Smooth muscle cell (in vitro differentiated cells): ENCODE results near the gene CFTR. TPM values are rescaled to one million over a fixed set of nuclear protein-coding genes. Genes with fewer than 3 reads are reported as not detected.

Experiments
- DNase-seq: peaks from one replicate; lab custom pipeline; 2025; ENCODE audit not compliant: unreplicated experiment; lab: John Stamatoyannopoulos, UW
- H2AFZ ChIP-seq: fragments of 200-600 bp; sonication (generic); 2 replicates; pipeline ENCODE4 v1.6.0; 2016; ENCODE audit warnings: antibody characterized with exemption, low read depth, mild to moderate bottlenecking
- H3F3A ChIP-seq: fragments of 200-600 bp; sonication (generic); 2 replicates; pipeline ENCODE4 v1.6.0; 2017; ENCODE audit warnings: antibody characterized with exemption, low read depth
- H3K27ac ChIP-seq: fragments of 200-600 bp; sonication (generic); 2 replicates; pipeline ENCODE4 v1.5.1; 2016; ENCODE audit warnings: low read depth, mild to moderate bottlenecking
- H3K27me3 ChIP-seq: fragments of 200-600 bp; sonication (generic); 2 replicates; pipeline ENCODE4 v1.6.1; 2016; ENCODE audit warnings: low read depth, mild to moderate bottlenecking
- H3K36me3 ChIP-seq: fragments of 200-600 bp; sonication (generic); 2 replicates; pipeline ENCODE4 v1.5.1; 2016; ENCODE audit warnings: low read depth
- H3K4me1 ChIP-seq: fragments of 200-600 bp; sonication (generic); 2 replicates; pipeline ENCODE4 v1.5.1; 2016; ENCODE audit warnings: low read depth
- H3K4me2 ChIP-seq: fragments of 200-600 bp; sonication (generic); 2 replicates; pipeline ENCODE4 v1.6.0; 2016; ENCODE audit warnings: mild to moderate bottlenecking
- H3K4me3 ChIP-seq: fragments of 200-600 bp; sonication (generic); 2 replicates; pipeline ENCODE4 v1.5.1; 2016; ENCODE audit warnings: mild to moderate bottlenecking
- H3K79me2 ChIP-seq: fragments of 200-600 bp; sonication (generic); 2 replicates; pipeline ENCODE4 v1.6.0; 2016; ENCODE audit warnings: low read depth, mild to moderate bottlenecking
- H3K9ac ChIP-seq: fragments of 200-600 bp; sonication (generic); 2 replicates; pipeline ENCODE4 v1.6.0; 2016; ENCODE audit warnings: low read depth
- H3K9me3 ChIP-seq: fragments of 200-600 bp; sonication (generic); replicated peaks from 2 replicates; pipeline ENCODE4 v1.5.1; 2016; ENCODE audit warnings: low read depth
- H4K20me1 ChIP-seq: fragments of 200-600 bp; sonication (generic); 2 replicates; pipeline ENCODE4 v1.6.0; 2016; ENCODE audit warnings: low read depth
- WGBS: methylation state at CpG from one replicate; pipeline ENCODE4 v1.1.7; 2016; ENCODE audit warnings: low lambda C conversion rate; 5-methylcytosine and 5-hydroxymethylcytosine counted together
- polyA plus RNA-seq: library from polyadenylated mRNA; unstranded; fragments of >200 nt; fragmentation: Nextera tagmentation; extraction: Ambion mirVana; gene quantifications from 2 replicates; pipeline ENCODE4 v1.2.1, GENCODE V29; 2016
- total RNA-seq: library from RNA; depleted of rRNA; stranded (reverse); fragments of >200 nt; gene quantifications from 2 replicates; pipeline ENCODE4 v1.2.3, GENCODE V29; 2014
- TF ChIP-seq, protein P1 (sequence below): fragments of 200-600 bp; sonication (generic); IDR thresholded peaks from 2 replicates; pipeline ENCODE4 v1.5.1; 2017; ENCODE audit warnings: borderline replicate concordance, mild to moderate bottlenecking, antibody characterized with exemption; ENCODE audit not compliant: insufficient read depth, poor library complexity, severe bottlenecking

CFTR gene
- total and polyA plus RNA-seq, 2 experiments from 2014 or later, result 0.53 to 1.6 TPM

DNA sequence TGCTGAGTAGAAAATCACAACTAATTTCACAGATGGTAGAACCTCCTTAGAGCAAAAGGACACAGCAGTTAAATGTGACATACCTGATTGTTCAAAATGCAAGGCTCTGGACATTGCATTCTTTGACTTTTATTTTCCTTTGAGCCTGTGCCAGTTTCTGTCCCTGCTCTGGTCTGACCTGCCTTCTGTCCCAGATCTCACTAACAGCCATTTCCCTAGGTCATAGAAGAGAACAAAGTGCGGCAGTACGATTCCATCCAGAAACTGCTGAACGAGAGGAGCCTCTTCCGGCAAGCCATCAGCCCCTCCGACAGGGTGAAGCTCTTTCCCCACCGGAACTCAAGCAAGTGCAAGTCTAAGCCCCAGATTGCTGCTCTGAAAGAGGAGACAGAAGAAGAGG, 186.9 kb downstream of the CFTR start:
- Histone ChIP-seq H3K9me3 (no peaks in the 10 kb centered on the region), H3K27ac (peak overlapping the region; percentile 77), H3K4me3 (no peak overlapping the region), H3K4me1 (no peaks in the 10 kb centered on the region), H2AFZ (no peak overlapping the region), H3K9ac (no peak overlapping the region), H3K79me2 (no peaks in the 10 kb centered on the region), H3K27me3 (no peaks in the 10 kb centered on the region), H4K20me1 (no peaks in the 10 kb centered on the region), H3F3A (no peaks in the 10 kb centered on the region), H3K36me3 (no peaks in the 10 kb centered on the region), H3K4me2 (no peak overlapping the region)
- no peak for DNase-seq
- 94% methylated on average over 6 of the region's 6 CpGs for WGBS
- TF ChIP-seq, protein P1, sequence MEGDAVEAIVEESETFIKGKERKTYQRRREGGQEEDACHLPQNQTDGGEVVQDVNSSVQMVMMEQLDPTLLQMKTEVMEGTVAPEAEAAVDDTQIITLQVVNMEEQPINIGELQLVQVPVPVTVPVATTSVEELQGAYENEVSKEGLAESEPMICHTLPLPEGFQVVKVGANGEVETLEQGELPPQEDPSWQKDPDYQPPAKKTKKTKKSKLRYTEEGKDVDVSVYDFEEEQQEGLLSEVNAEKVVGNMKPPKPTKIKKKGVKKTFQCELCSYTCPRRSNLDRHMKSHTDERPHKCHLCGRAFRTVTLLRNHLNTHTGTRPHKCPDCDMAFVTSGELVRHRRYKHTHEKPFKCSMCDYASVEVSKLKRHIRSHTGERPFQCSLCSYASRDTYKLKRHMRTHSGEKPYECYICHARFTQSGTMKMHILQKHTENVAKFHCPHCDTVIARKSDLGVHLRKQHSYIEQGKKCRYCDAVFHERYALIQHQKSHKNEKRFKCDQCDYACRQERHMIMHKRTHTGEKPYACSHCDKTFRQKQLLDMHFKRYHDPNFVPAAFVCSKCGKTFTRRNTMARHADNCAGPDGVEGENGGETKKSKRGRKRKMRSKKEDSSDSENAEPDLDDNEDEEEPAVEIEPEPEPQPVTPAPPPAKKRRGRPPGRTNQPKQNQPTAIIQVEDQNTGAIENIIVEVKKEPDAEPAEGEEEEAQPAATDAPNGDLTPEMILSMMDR, result no peak

DNA sequence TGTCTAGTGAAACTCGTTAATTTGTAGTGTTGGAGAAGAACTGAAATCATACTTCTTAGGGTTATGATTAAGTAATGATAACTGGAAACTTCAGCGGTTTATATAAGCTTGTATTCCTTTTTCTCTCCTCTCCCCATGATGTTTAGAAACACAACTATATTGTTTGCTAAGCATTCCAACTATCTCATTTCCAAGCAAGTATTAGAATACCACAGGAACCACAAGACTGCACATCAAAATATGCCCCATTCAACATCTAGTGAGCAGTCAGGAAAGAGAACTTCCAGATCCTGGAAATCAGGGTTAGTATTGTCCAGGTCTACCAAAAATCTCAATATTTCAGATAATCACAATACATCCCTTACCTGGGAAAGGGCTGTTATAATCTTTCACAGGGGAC, 187.6 kb downstream of the CFTR start:
- H3K27me3 ChIP-seq, result no peaks in the 10 kb centered on the region
- H3K4me1 ChIP-seq, result no peaks in the 10 kb centered on the region
- TF ChIP-seq, protein P1, result no peak
- no peak overlapping the region for H2AFZ ChIP-seq
- H3K9me3 ChIP-seq, result no peaks in the 10 kb centered on the region
- no peaks in the 10 kb centered on the region for H3F3A ChIP-seq
- H3K36me3 ChIP-seq, result no peaks in the 10 kb centered on the region
- no peak overlapping the region for H3K4me3 ChIP-seq
- no peak overlapping the region for H3K9ac ChIP-seq
- H4K20me1 ChIP-seq, result no peaks in the 10 kb centered on the region
- no peak overlapping the region for H3K27ac ChIP-seq
- DNase-seq, result no peak
- H3K4me2 ChIP-seq, result no peak overlapping the region
- WGBS, result 84% methylated on average over 2 of the region's 2 CpGs
- no peaks in the 10 kb centered on the region for H3K79me2 ChIP-seq

DNA sequence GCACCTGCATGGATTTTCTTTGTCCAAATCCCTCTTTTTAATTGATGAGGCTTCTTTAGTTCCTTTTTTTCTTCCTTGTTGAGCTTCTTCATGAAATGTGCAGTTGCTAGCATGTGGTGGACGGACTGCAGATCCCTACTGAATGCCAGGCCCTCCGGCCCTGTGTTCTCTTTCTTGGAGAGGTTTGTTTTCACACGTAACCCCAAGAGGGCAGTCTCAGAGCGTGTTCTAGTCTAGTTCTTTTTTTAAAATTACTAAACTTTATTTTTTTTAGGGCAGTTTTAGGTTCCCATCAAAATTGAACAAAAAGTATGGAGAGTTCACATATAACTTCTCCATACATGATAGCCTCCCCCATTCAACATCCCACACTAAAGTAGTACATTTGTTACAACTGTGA, 190.0 kb downstream of the CFTR start:
- 56% methylated on average over 4 of the region's 4 CpGs for WGBS
- Histone ChIP-seq H3K9ac (no peak overlapping the region), H3K27ac (no peak overlapping the region), H3K4me1 (peaks cover 3% of the 10 kb centered on the region), H2AFZ (no peak overlapping the region), H3K4me3 (no peak overlapping the region), H3F3A (no peaks in the 10 kb centered on the region), H3K4me2 (no peak overlapping the region), H3K79me2 (no peaks in the 10 kb centered on the region), H4K20me1 (no peaks in the 10 kb centered on the region), H3K27me3 (no peaks in the 10 kb centered on the region), H3K9me3 (no peaks in the 10 kb centered on the region), H3K36me3 (no peaks in the 10 kb centered on the region)
- no peak for DNase-seq
- TF ChIP-seq, protein P1, result peak; percentile 34

DNA sequence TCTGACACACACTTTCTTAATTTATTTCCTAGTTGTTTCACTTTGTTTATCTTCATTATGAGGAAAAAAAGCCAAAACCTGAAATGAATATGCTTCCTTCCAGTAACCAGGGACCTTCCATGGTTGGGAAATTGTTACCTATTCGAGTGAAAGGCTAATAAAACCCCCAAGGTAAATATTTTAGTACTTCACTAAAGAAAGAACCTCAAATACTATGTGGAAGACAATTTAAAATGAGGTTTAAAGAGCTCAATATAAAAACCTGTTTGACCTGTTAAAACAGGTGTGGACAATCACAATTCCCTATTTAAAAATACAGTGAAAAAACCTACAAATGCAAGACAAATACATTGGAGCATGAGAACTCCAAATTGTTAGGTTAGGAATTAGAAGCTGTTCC, 192.6 kb downstream of the CFTR start:
- peaks cover 3% of the 10 kb centered on the region for H3K4me1 ChIP-seq
- H3K79me2 ChIP-seq, result no peaks in the 10 kb centered on the region
- H3K4me2 ChIP-seq, result no peak overlapping the region
- TF ChIP-seq, protein P1, result no peak
- no peaks in the 10 kb centered on the region for H3K36me3 ChIP-seq
- no peak overlapping the region for H3K27ac ChIP-seq
- 68% methylated on average over 1 of the region's 1 CpG for WGBS
- H3F3A ChIP-seq, result no peaks in the 10 kb centered on the region
- H3K9me3 ChIP-seq, result no peaks in the 10 kb centered on the region
- no peaks in the 10 kb centered on the region for H3K27me3 ChIP-seq
- no peak for DNase-seq
- H2AFZ ChIP-seq, result no peak overlapping the region
- no peak overlapping the region for H3K4me3 ChIP-seq
- no peaks in the 10 kb centered on the region for H4K20me1 ChIP-seq
- H3K9ac ChIP-seq, result no peak overlapping the region
